ENCODE results near the gene FBXL7. TPM values are rescaled to one million over a fixed set of nuclear protein-coding genes. Genes with fewer than 3 reads are reported as not detected.

FBXL7 gene
- total RNA-seq, 4 donors from 2014 or later = 1.9 to 5.9 (median 3.0) TPM

DNA sequence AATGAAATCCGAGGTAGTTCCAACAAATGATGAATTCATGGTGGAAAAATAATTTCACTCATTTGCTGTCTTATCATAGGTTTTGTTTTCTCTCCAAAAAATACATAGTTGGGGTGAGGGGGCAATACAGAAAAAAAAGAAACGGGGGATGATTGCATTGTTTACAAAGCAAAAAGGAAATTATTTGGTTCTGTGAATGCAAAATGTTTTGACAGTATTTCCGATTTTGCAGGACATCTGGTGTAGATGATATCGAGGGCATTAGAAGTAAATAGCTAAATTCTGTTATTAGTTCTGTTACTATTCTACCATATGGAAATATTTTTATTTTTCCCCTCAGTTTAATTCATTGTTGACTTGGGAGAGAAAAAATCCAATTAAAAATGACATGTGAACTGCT lies 477.9 kb downstream of the FBXL7 start:
- TF ChIP-seq POLR2AphosphoS5 (IDR thresholded peaks at IDR 0.05) = no peak
- no peak for TF ChIP-seq POLR2A (IDR thresholded peaks at IDR 0.05)
- no peak for TF ChIP-seq EP300 (IDR thresholded peaks at IDR 0.05)
- TF ChIP-seq, protein P1, sequence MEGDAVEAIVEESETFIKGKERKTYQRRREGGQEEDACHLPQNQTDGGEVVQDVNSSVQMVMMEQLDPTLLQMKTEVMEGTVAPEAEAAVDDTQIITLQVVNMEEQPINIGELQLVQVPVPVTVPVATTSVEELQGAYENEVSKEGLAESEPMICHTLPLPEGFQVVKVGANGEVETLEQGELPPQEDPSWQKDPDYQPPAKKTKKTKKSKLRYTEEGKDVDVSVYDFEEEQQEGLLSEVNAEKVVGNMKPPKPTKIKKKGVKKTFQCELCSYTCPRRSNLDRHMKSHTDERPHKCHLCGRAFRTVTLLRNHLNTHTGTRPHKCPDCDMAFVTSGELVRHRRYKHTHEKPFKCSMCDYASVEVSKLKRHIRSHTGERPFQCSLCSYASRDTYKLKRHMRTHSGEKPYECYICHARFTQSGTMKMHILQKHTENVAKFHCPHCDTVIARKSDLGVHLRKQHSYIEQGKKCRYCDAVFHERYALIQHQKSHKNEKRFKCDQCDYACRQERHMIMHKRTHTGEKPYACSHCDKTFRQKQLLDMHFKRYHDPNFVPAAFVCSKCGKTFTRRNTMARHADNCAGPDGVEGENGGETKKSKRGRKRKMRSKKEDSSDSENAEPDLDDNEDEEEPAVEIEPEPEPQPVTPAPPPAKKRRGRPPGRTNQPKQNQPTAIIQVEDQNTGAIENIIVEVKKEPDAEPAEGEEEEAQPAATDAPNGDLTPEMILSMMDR (IDR thresholded peaks at IDR 0.05) = no peak
- Histone ChIP-seq H3K27ac (no peak overlapping the region), H3K4me3 (no peak overlapping the region), H3K4me1 (no peaks in the 10 kb centered on the region), H3K27me3 (no peaks in the 10 kb centered on the region), H3K36me3 (no peaks in the 10 kb centered on the region), H3K9me3 (no peaks in the 10 kb centered on the region)
- no peak for DNase-seq (ENCODE audit: low spot score in 2 of 2)
- 65% methylated on average over 4 of the region's 4 CpGs for WGBS

DNA sequence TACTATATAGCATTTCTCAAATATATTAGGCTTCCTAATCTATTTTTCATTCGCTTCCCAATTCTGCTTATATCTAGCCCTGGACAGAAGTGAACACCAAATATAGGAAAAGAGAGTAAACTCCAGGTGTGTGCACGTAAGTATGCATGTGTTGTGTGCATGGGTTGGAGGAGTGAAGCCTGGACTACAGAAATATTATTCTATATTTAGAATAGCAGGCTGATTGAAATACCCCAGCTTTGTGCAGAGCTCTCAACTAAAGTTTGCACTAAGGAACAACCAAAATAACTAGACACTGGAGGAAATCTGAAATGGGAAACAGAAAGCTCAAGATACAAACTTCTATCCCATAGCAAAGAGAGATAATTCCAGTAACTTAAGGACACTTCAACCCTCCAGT lies 480.9 kb downstream of the FBXL7 start:
- H3K9me3 ChIP-seq = no peaks in the 10 kb centered on the region

DNA sequence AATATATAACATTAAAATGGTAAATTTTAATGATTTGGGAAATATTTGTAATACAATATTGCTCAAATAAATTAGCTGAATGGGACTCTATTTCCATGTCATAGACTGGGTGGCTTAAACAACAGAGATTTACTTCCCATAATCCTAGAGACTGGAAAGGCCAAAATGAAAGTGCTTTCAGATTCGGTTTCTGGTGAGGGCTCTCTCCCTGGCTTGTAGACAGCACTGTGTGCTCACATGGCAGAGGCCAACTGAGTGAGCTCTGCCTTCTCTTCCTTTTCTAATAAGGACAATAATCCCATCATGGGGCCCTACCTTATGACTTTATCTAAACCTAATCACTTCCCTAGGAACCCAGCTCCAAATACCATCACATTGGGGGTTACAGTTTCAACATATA lies 483.4 kb downstream of the FBXL7 start:
- Histone ChIP-seq H3K27ac (no peak overlapping the region), H3K27me3 (no peaks in the 10 kb centered on the region), H3K4me1 (no peaks in the 10 kb centered on the region), H3K36me3 (no peaks in the 10 kb centered on the region), H3K9me3 (no peaks in the 10 kb centered on the region), H3K4me3 (no peak overlapping the region)
- TF ChIP-seq EP300 (IDR thresholded peaks at IDR 0.05) (no peak), POLR2AphosphoS5 (IDR thresholded peaks at IDR 0.05) (no peak), POLR2A (IDR thresholded peaks at IDR 0.05) (no peak)
- TF ChIP-seq, protein P1 (IDR thresholded peaks at IDR 0.05) = no peak
- WGBS = 74% methylated on average over 1 of the region's 1 CpG
- no peak for DNase-seq (ENCODE audit: low spot score in 2 of 2)

More for the DNA sequence above, 480.9 kb downstream of the FBXL7 start:
- Histone ChIP-seq H3K4me3 (no peak overlapping the region), H3K36me3 (no peaks in the 10 kb centered on the region), H3K27ac (no peak overlapping the region), H3K27me3 (no peaks in the 10 kb centered on the region), H3K4me1 (no peaks in the 10 kb centered on the region)
- DNase-seq (ENCODE audit: low spot score in 2 of 2) = no peak
- no peak for TF ChIP-seq POLR2A (IDR thresholded peaks at IDR 0.05)
- no peak for TF ChIP-seq POLR2AphosphoS5 (IDR thresholded peaks at IDR 0.05)
- 88% methylated on average over 2 of the region's 2 CpGs for WGBS

Measured in suprapubic skin (tissue), 4 donors.